Neuronal stem cell (in vitro differentiated cells): ENCODE results near the gene AOPEP.
A peak's percentile ranks its signal among the peaks of the same experiment; 100 is the strongest.

Experiments
- DNase-seq: peaks from one replicate; pipeline ENCODE4 v3.0.0-alpha.2; 2013; ENCODE audit warnings: low spot score
- H2AFZ ChIP-seq: one replicate; pipeline ENCODE4 v1.6.1; 2013; ENCODE audit warnings: mild to moderate bottlenecking, low read length, inconsistent platforms
- H2AK5ac ChIP-seq: 2 replicates; pipeline ENCODE4 v1.6.1; 2013; ENCODE audit warnings: low read depth, mild to moderate bottlenecking, inconsistent platforms, low read length, moderate library complexity, mixed read lengths
- H2BK120ac ChIP-seq: 2 replicates; pipeline ENCODE4 v1.6.1; 2013; ENCODE audit warnings: low read depth, mild to moderate bottlenecking, inconsistent platforms, low read length, moderate library complexity, mixed read lengths
- H2BK12ac ChIP-seq: one replicate; pipeline ENCODE4 v1.6.1; 2013; ENCODE audit warnings: low read length, inconsistent platforms
- H2BK15ac ChIP-seq: 2 replicates; pipeline ENCODE4 v1.6.1; 2013; ENCODE audit warnings: mild to moderate bottlenecking, low read length, inconsistent platforms, mixed read lengths
- H2BK5ac ChIP-seq: one replicate; pipeline ENCODE4 v1.6.1; 2013; ENCODE audit warnings: inconsistent platforms, mild to moderate bottlenecking, low read length, moderate library complexity
- H3K14ac ChIP-seq: one replicate; pipeline ENCODE4 v1.6.1; 2013; ENCODE audit warnings: low read length, inconsistent platforms
- H3K18ac ChIP-seq: 2 replicates; pipeline ENCODE4 v1.6.1; 2013; ENCODE audit warnings: low read length, inconsistent platforms
- H3K23ac ChIP-seq: 2 replicates; pipeline ENCODE4 v1.6.1; 2013; ENCODE audit warnings: low read depth, mild to moderate bottlenecking, mixed read lengths, low read length, inconsistent platforms; ENCODE audit not compliant: poor library complexity
- H3K27ac ChIP-seq: replicated peaks from 3 replicates; pipeline ENCODE4 v1.5.1; 2013; ENCODE audit warnings: low read length, inconsistent platforms
- H3K27me3 ChIP-seq, 3 experiments: 2 replicates each; pipeline ENCODE4 v1.6.1; 2013; ENCODE audit warnings: low read length in 3 of 3, mild to moderate bottlenecking in 2 of 3, inconsistent platforms in 1 of 3, low read depth in 1 of 3, mixed read lengths in 1 of 3, moderate library complexity in 1 of 3; ENCODE audit not compliant: control insufficient read depth in 3 of 3, insufficient read depth in 3 of 3
- H3K36me3 ChIP-seq, 2 donors: replicated peaks in 1 of 2; 2 replicates each; pipeline ENCODE4 v1.6.1; 2013; ENCODE audit warnings: low read length in 2 of 2; ENCODE audit not compliant: control insufficient read depth in 2 of 2, insufficient read depth in 2 of 2
- H3K4ac ChIP-seq: 2 replicates; pipeline ENCODE4 v1.6.1; 2013; ENCODE audit warnings: inconsistent platforms, mild to moderate bottlenecking, low read length, moderate library complexity
- H3K4me1 ChIP-seq, 2 donors: 1 replicate in 1 of 2; 2 replicates in 1 of 2; pipeline ENCODE4 v1.6.1; 2013; ENCODE audit warnings: low read length in 2 of 2, low read depth in 1 of 2; ENCODE audit not compliant: control insufficient read depth in 2 of 2, insufficient read depth in 1 of 2
- H3K4me2 ChIP-seq: one replicate; pipeline ENCODE4 v1.6.1; 2013; ENCODE audit warnings: mild to moderate bottlenecking, low read length, inconsistent platforms; ENCODE audit not compliant: insufficient read depth, poor library complexity, severe bottlenecking
- H3K4me3 ChIP-seq, 2 donors: 2 replicates each; pipeline ENCODE4 v1.5.1; 2013; ENCODE audit warnings: low read length in 2 of 2, mild to moderate bottlenecking in 2 of 2, inconsistent platforms in 1 of 2, moderate library complexity in 1 of 2
- H3K79me1 ChIP-seq: one replicate; pipeline ENCODE4 v1.6.1; 2013; ENCODE audit warnings: low read depth, mild to moderate bottlenecking, inconsistent platforms, low read length, moderate library complexity
- H3K9ac ChIP-seq: one replicate; pipeline ENCODE4 v1.6.1; 2013; ENCODE audit warnings: mild to moderate bottlenecking, low read depth, low read length, inconsistent platforms; ENCODE audit not compliant: poor library complexity
- H3K9me3 ChIP-seq, 2 donors: replicated peaks in 1 of 2; 2 replicates each; pipeline versions ENCODE3 to v1.6.1; 2013; ENCODE audit warnings: low read length in 2 of 2, mild to moderate bottlenecking in 2 of 2, inconsistent platforms in 1 of 2, low read depth in 1 of 2, mixed read lengths in 1 of 2, moderate library complexity in 1 of 2; ENCODE audit not compliant: control insufficient read depth in 2 of 2, insufficient read depth in 1 of 2
- H4K8ac ChIP-seq: one replicate; pipeline ENCODE4 v1.6.1; 2013; ENCODE audit warnings: low read depth, mild to moderate bottlenecking, inconsistent platforms, low read length, moderate library complexity
- H4K91ac ChIP-seq: one replicate; pipeline ENCODE4 v1.6.1; 2013; ENCODE audit warnings: low read length, low read depth, mild to moderate bottlenecking, inconsistent platforms; ENCODE audit not compliant: poor library complexity
- WGBS, 2 donors: extraction: QIAGEN DNeasy Blood & Tissue Kit; methylation state at CpG; one replicate each; pipeline ENCODE4 v1.1.7; 2013; ENCODE audit warnings: missing lambda C conversion rate in 2 of 2, mixed read lengths in 1 of 2; ENCODE audit not compliant: insufficient read length in 2 of 2, insufficient replicate concordance in 1 of 2; ENCODE audit errors: extremely low coverage in 2 of 2; 5-methylcytosine and 5-hydroxymethylcytosine counted together

AOPEP gene

GRCh38 chr9:94921656-94922055, 195.2 kb downstream of the AOPEP start:
- H4K8ac ChIP-seq = no peak overlapping the region
- H3K79me1 ChIP-seq = no peaks in the 10 kb centered on the region
- no peak overlapping the region for H3K4me3 ChIP-seq
- H3K36me3 ChIP-seq = no peaks in the 10 kb centered on the region
- peak overlapping the region; percentile 57 for H2BK5ac ChIP-seq
- no peak overlapping the region for H2BK120ac ChIP-seq
- no peak overlapping the region for H3K4ac ChIP-seq
- H2BK15ac ChIP-seq = no peak overlapping the region
- H3K27ac ChIP-seq = no peak overlapping the region
- no peaks in the 10 kb centered on the region for H3K9me3 ChIP-seq
- peak overlapping the region; percentile 23 for H3K18ac ChIP-seq
- no peak overlapping the region for H3K4me2 ChIP-seq
- H3K14ac ChIP-seq = no peak overlapping the region
- H2AK5ac ChIP-seq = peak overlapping the region; percentile 43
- no peak for DNase-seq
- H4K91ac ChIP-seq = no peak overlapping the region
- H2BK12ac ChIP-seq = no peak overlapping the region
- H3K4me1 ChIP-seq = peaks cover 25 to 40% of the 10 kb centered on the region in 2 donors
- H3K27me3 ChIP-seq = no peaks in the 10 kb centered on the region
- H3K9ac ChIP-seq = no peak overlapping the region
- no CpG with 5 or more reads among the region's 11 CpGs for WGBS, 2 donors
- no peak overlapping the region for H2AFZ ChIP-seq
- H3K23ac ChIP-seq = no peak overlapping the region

- no peak for DNase-seq
- Histone ChIP-seq H2BK12ac (no peak overlapping the region), H4K8ac (no peak overlapping the region), H3K27me3 (no peaks in the 10 kb centered on the region), H3K27ac (peak overlapping the region; percentile 78), H3K9me3 (no peaks in the 10 kb centered on the region), H3K4me2 (no peak overlapping the region), H2BK120ac (no peak overlapping the region), H2BK15ac (no peak overlapping the region), H3K36me3 (no peaks in the 10 kb centered on the region), H3K4me3 (no peak overlapping the region), H4K91ac (no peak overlapping the region), H2AK5ac (no peak overlapping the region), H3K23ac (no peak overlapping the region), H2AFZ (no peak overlapping the region), H3K79me1 (no peaks in the 10 kb centered on the region), H3K9ac (no peak overlapping the region), H3K4ac (no peak overlapping the region), H3K18ac (peak overlapping the region; percentile 23), H3K4me1 (peaks cover 25 to 37% of the 10 kb centered on the region in 2 donors), H3K14ac (no peak overlapping the region), H2BK5ac (peak overlapping the region; percentile 57)
- no CpG with 5 or more reads among the region's 10 CpGs for WGBS, 2 donors
Observed at GRCh38 chr9:94922098-94922607, 195.7 kb downstream of the AOPEP start.

GRCh38 chr9:94922691-94923107, 196.2 kb downstream of the AOPEP start:
- Histone ChIP-seq H2AK5ac (no peak overlapping the region), H2BK5ac (no peak overlapping the region), H3K27me3 (no peaks in the 10 kb centered on the region), H3K4me3 (no peak overlapping the region), H2BK12ac (no peak overlapping the region), H3K36me3 (no peaks in the 10 kb centered on the region), H4K8ac (no peak overlapping the region), H3K9me3 (no peaks in the 10 kb centered on the region), H3K4me2 (no peak overlapping the region), H3K4ac (no peak overlapping the region), H4K91ac (no peak overlapping the region), H3K18ac (peak overlapping the region; percentile 5), H2BK15ac (no peak overlapping the region), H3K4me1 (peaks cover 25 to 33% of the 10 kb centered on the region in 2 donors), H2AFZ (no peak overlapping the region), H3K9ac (no peak overlapping the region), H2BK120ac (no peak overlapping the region), H3K23ac (no peak overlapping the region), H3K27ac (peak overlapping the region; percentile 78), H3K14ac (no peak overlapping the region), H3K79me1 (no peaks in the 10 kb centered on the region)
- DNase-seq = no peak
- WGBS, 2 donors = no CpG with 5 or more reads among the region's 5 CpGs

GRCh38 chr9:94923326-94924089, 197.0 kb downstream of the AOPEP start:
- no peak overlapping the region for H2AFZ ChIP-seq
- H3K23ac ChIP-seq = no peak overlapping the region
- no peak overlapping the region for H2BK120ac ChIP-seq
- H4K8ac ChIP-seq = no peak overlapping the region
- H3K4ac ChIP-seq = no peak overlapping the region
- no peak overlapping the region for H2BK15ac ChIP-seq
- H3K9ac ChIP-seq = no peak overlapping the region
- H3K27ac ChIP-seq = peak overlapping the region; percentile 78
- H3K4me3 ChIP-seq = no peak overlapping the region
- no CpG with 5 or more reads among the region's 11 CpGs for WGBS, 2 donors
- H3K27me3 ChIP-seq = no peaks in the 10 kb centered on the region
- no peak overlapping the region for H3K14ac ChIP-seq
- H3K4me2 ChIP-seq = no peak overlapping the region
- peak overlapping the region; percentile 48 for H2BK12ac ChIP-seq
- H4K91ac ChIP-seq = no peak overlapping the region
- H2BK5ac ChIP-seq = no peak overlapping the region
- no peaks in the 10 kb centered on the region for H3K79me1 ChIP-seq
- H3K4me1 ChIP-seq = peaks cover 25 to 38% of the 10 kb centered on the region in 2 donors
- peak overlapping the region; percentile 61 for H3K18ac ChIP-seq
- peak overlapping the region; percentile 33 for H2AK5ac ChIP-seq
- H3K36me3 ChIP-seq = no peaks in the 10 kb centered on the region
- peak; percentile 46 for DNase-seq
- no peaks in the 10 kb centered on the region for H3K9me3 ChIP-seq
